ENCODE results near the gene UBAP1. TPM values are rescaled to one million over a fixed set of nuclear protein-coding genes. Genes with fewer than 3 reads are reported as not detected.
"Not testable (repeated sequence)": the region's sequence is repeated elsewhere in the genome, so short reads cannot be mapped to it uniquely, and the experiment has no call there.

The UBAP1 gene
- total RNA-seq, 1 donor from 2014 or later, result 32.5 TPM

- H3K36me3 Mint-ChIP-seq (ENCODE audit: low read depth, unreplicated experiment), result peaks cover 19% of the 10 kb centered on the region
- H3K9me3 Mint-ChIP-seq (ENCODE audit: unreplicated experiment), result no peaks in the 10 kb centered on the region
Observed at GRCh38 chr9:34240006-34240405, 61.2 kb downstream of the UBAP1 start.

GRCh38 chr9:34242830-34243229, 64.0 kb downstream of the UBAP1 start:
- Mint-ChIP-seq H3K36me3 (ENCODE audit: low read depth, unreplicated experiment) (peaks cover 11% of the 10 kb centered on the region), H3K27me3 (ENCODE audit: unreplicated experiment) (peaks cover 3% of the 10 kb centered on the region), H3K9me3 (ENCODE audit: unreplicated experiment) (no peaks in the 10 kb centered on the region), H3K4me1 (ENCODE audit: unreplicated experiment) (peaks cover 12% of the 10 kb centered on the region), H3K27ac (ENCODE audit: unreplicated experiment) (peak overlapping the region; percentile 16), H3K4me3 (ENCODE audit: unreplicated experiment) (no peak overlapping the region)
- no peak for TF ChIP-seq CTCF (IDR thresholded peaks at IDR 0.05; ENCODE audit: unreplicated experiment)
- DNase-seq (ENCODE audit: low spot score), result no peak

More at GRCh38 chr9:34240006-34240405, 61.2 kb downstream of the UBAP1 start:
- peaks cover 3% of the 10 kb centered on the region for H3K27me3 Mint-ChIP-seq (ENCODE audit: unreplicated experiment)
- peak; percentile 13 for DNase-seq (ENCODE audit: low spot score)
- H3K27ac Mint-ChIP-seq (ENCODE audit: unreplicated experiment), result peak overlapping the region; percentile 81
- no peak overlapping the region for H3K4me3 Mint-ChIP-seq (ENCODE audit: unreplicated experiment)
- H3K4me1 Mint-ChIP-seq (ENCODE audit: unreplicated experiment), result peaks cover 12% of the 10 kb centered on the region
- no peak for TF ChIP-seq CTCF (IDR thresholded peaks at IDR 0.05; ENCODE audit: unreplicated experiment)

GRCh38 chr9:34245212-34245611, 66.4 kb downstream of the UBAP1 start:
- H3K4me3 Mint-ChIP-seq (ENCODE audit: unreplicated experiment); H3K27ac Mint-ChIP-seq (ENCODE audit: unreplicated experiment); H3K4me1 Mint-ChIP-seq (ENCODE audit: unreplicated experiment); H3K27me3 Mint-ChIP-seq (ENCODE audit: unreplicated experiment); H3K9me3 Mint-ChIP-seq (ENCODE audit: unreplicated experiment); DNase-seq (ENCODE audit: low spot score): not testable (repeated sequence)
- H3K36me3 Mint-ChIP-seq (ENCODE audit: low read depth, unreplicated experiment), result peaks cover 23% of the 10 kb centered on the region

GRCh38 chr9:34246453-34246852, 67.6 kb downstream of the UBAP1 start:
- no peak for DNase-seq (ENCODE audit: low spot score)
- TF ChIP-seq CTCF (IDR thresholded peaks at IDR 0.05; ENCODE audit: unreplicated experiment), result no peak
- H3K4me1 Mint-ChIP-seq (ENCODE audit: unreplicated experiment), result no peaks in the 10 kb centered on the region
- H3K27me3 Mint-ChIP-seq (ENCODE audit: unreplicated experiment), result peaks cover 4% of the 10 kb centered on the region
- no peak overlapping the region for H3K27ac Mint-ChIP-seq (ENCODE audit: unreplicated experiment)
- H3K36me3 Mint-ChIP-seq (ENCODE audit: low read depth, unreplicated experiment), result peaks cover 30% of the 10 kb centered on the region
- H3K9me3 Mint-ChIP-seq (ENCODE audit: unreplicated experiment), result no peaks in the 10 kb centered on the region
- H3K4me3 Mint-ChIP-seq (ENCODE audit: unreplicated experiment), result no peak overlapping the region

- not testable (repeated sequence) for H3K27me3 Mint-ChIP-seq (ENCODE audit: unreplicated experiment); DNase-seq (ENCODE audit: low spot score); H3K27ac Mint-ChIP-seq (ENCODE audit: unreplicated experiment); H3K9me3 Mint-ChIP-seq (ENCODE audit: unreplicated experiment); H3K4me1 Mint-ChIP-seq (ENCODE audit: unreplicated experiment); H3K4me3 Mint-ChIP-seq (ENCODE audit: unreplicated experiment)
- peaks cover 23% of the 10 kb centered on the region for H3K36me3 Mint-ChIP-seq (ENCODE audit: low read depth, unreplicated experiment)
Observed at GRCh38 chr9:34247782-34248181, 68.9 kb downstream of the UBAP1 start.

- Mint-ChIP-seq H3K9me3 (ENCODE audit: unreplicated experiment) (no peaks in the 10 kb centered on the region), H3K27me3 (ENCODE audit: unreplicated experiment) (peaks cover 2% of the 10 kb centered on the region), H3K27ac (ENCODE audit: unreplicated experiment) (no peak overlapping the region), H3K4me1 (ENCODE audit: unreplicated experiment) (no peaks in the 10 kb centered on the region), H3K36me3 (ENCODE audit: low read depth, unreplicated experiment) (peaks cover 20% of the 10 kb centered on the region), H3K4me3 (ENCODE audit: unreplicated experiment) (no peak overlapping the region)
- no peak for TF ChIP-seq CTCF (IDR thresholded peaks at IDR 0.05; ENCODE audit: unreplicated experiment)
- DNase-seq (ENCODE audit: low spot score), result no peak
Observed at GRCh38 chr9:34249274-34249673, 70.4 kb downstream of the UBAP1 start.
